ENCODE results near the gene ATG4C. TPM values are rescaled to one million over a fixed set of nuclear protein-coding genes. Genes with fewer than 3 reads are reported as not detected.

Gene ATG4C
- total and polyA plus RNA-seq, 7 experiments from 2014 or later: 6.8 to 20.1 (median 13.2) TPM

GRCh38 chr1:62879962-62880361 lies 96.0 kb downstream of the ATG4C start:
- H3K36me3 Mint-ChIP-seq: no peaks in the 10 kb centered on the region
- no peak overlapping the region for H3K4me3 Mint-ChIP-seq
- CTCF ChIA-PET: no interaction called here
- H3K27me3 Mint-ChIP-seq: peaks cover 11 to 25% (median 19%) of the 10 kb centered on the region in 5 donors
- ATAC-seq: no peak
- DNase-seq: no peak
- intact Hi-C loops (cut with micrococcal nuclease): no loop called here
- POLR2A ChIA-PET: no interaction called here
- H3K9me3 Mint-ChIP-seq: peaks cover 0 to 5% (median 0%) of the 10 kb centered on the region in 11 donors
- no peak overlapping the region for H3K27ac Mint-ChIP-seq
- Histone ChIP-seq H3K9me3 (ENCODE audit: control insufficient read depth in 2 of 3, low read length in 3 of 3) (no peaks in the 10 kb centered on the region), H3K27me3 (ENCODE audit: control insufficient read depth in 2 of 2, insufficient read depth in 2 of 2, low read length in 2 of 2) (no peaks in the 10 kb centered on the region), H3K4me1 (ENCODE audit: control insufficient read depth in 2 of 2, insufficient read depth in 2 of 2, low read length in 2 of 2) (no peaks in the 10 kb centered on the region), H3K27ac (ENCODE audit: low read depth, low read length) (no peak overlapping the region), H3K4me3 (ENCODE audit: low read length) (no peak overlapping the region), H3K36me3 (ENCODE audit: control insufficient read depth in 2 of 3, insufficient read depth in 3 of 3, low read length in 3 of 3) (no peaks in the 10 kb centered on the region)
- H3K4me1 Mint-ChIP-seq: no peaks in the 10 kb centered on the region

GRCh38 chr1:62882201-62883104 lies 98.5 kb downstream of the ATG4C start:
- H3K36me3 Mint-ChIP-seq: no peaks in the 10 kb centered on the region
- H3K4me3 Mint-ChIP-seq: no peak overlapping the region
- H3K9me3 Mint-ChIP-seq: peaks cover 0 to 5% (median 0%) of the 10 kb centered on the region in 11 donors
- H3K27ac ChIP-seq (ENCODE audit: low read depth, low read length): no peak overlapping the region
- no peak for DNase-seq
- intact Hi-C loops (cut with micrococcal nuclease): no loop called here
- no peaks in the 10 kb centered on the region for H3K4me1 Mint-ChIP-seq
- no peaks in the 10 kb centered on the region for H3K4me1 ChIP-seq (ENCODE audit: control insufficient read depth in 2 of 2, insufficient read depth in 2 of 2, low read length in 2 of 2)
- H3K27me3 ChIP-seq (ENCODE audit: control insufficient read depth in 2 of 2, insufficient read depth in 2 of 2, low read length in 2 of 2): no peaks in the 10 kb centered on the region
- ChIA-PET POLR2A (no interaction called here), CTCF (interaction anchor here (0.7 to 1.2 kb wide), 2 partner anchors 12 to 375 kb away, joined by 3 to 4 read pairs; no protein-coding TSS in a partner anchor)
- no peak for ATAC-seq
- no peaks in the 10 kb centered on the region for H3K9me3 ChIP-seq (ENCODE audit: control insufficient read depth in 2 of 3, low read length in 3 of 3)
- H3K27ac Mint-ChIP-seq: no peak overlapping the region
- H3K27me3 Mint-ChIP-seq: peaks cover 24 to 43% (median 33%) of the 10 kb centered on the region in 5 donors
- H3K36me3 ChIP-seq (ENCODE audit: control insufficient read depth in 2 of 3, insufficient read depth in 3 of 3, low read length in 3 of 3): no peaks in the 10 kb centered on the region
- no peak overlapping the region for H3K4me3 ChIP-seq (ENCODE audit: low read length)

- DNase-seq (no peak), ATAC-seq (no peak)
- H3K9me3 Mint-ChIP-seq: peaks cover 0 to 5% (median 0%) of the 10 kb centered on the region in 11 donors
- Histone ChIP-seq H3K27ac (ENCODE audit: low read depth, low read length) (no peak overlapping the region), H3K36me3 (ENCODE audit: control insufficient read depth in 2 of 3, insufficient read depth in 3 of 3, low read length in 3 of 3) (no peaks in the 10 kb centered on the region), H3K4me1 (ENCODE audit: control insufficient read depth in 2 of 2, insufficient read depth in 2 of 2, low read length in 2 of 2) (no peaks in the 10 kb centered on the region), H3K4me3 (ENCODE audit: low read length) (no peak overlapping the region), H3K9me3 (ENCODE audit: control insufficient read depth in 2 of 3, low read length in 3 of 3) (no peaks in the 10 kb centered on the region), H3K27me3 (ENCODE audit: control insufficient read depth in 2 of 2, insufficient read depth in 2 of 2, low read length in 2 of 2) (no peaks in the 10 kb centered on the region)
- ChIA-PET CTCF (interaction anchor here (1.2 kb wide), 1 partner anchor 10 kb away, joined by 3 read pairs; no protein-coding TSS in a partner anchor), POLR2A (no interaction called here)
- H3K4me3 Mint-ChIP-seq: no peak overlapping the region
- H3K4me1 Mint-ChIP-seq: no peaks in the 10 kb centered on the region
- H3K27ac Mint-ChIP-seq: no peak overlapping the region
- H3K36me3 Mint-ChIP-seq: no peaks in the 10 kb centered on the region
- intact Hi-C loops (cut with micrococcal nuclease): no loop called here
- H3K27me3 Mint-ChIP-seq: peaks cover 20 to 51% (median 39%) of the 10 kb centered on the region in 5 donors
Observed at GRCh38 chr1:62884156-62884740, 100.3 kb downstream of the ATG4C start.

GRCh38 chr1:62887799-62888507 lies 104.0 kb downstream of the ATG4C start:
- H3K36me3 Mint-ChIP-seq: no peaks in the 10 kb centered on the region
- H3K27ac ChIP-seq (ENCODE audit: low read depth, low read length): no peak overlapping the region
- no peaks in the 10 kb centered on the region for H3K4me1 ChIP-seq (ENCODE audit: control insufficient read depth in 2 of 2, insufficient read depth in 2 of 2, low read length in 2 of 2)
- H3K4me3 Mint-ChIP-seq: no peak overlapping the region
- ATAC-seq (no peak), DNase-seq (no peak)
- no peak overlapping the region for H3K27ac Mint-ChIP-seq
- no peaks in the 10 kb centered on the region for H3K4me1 Mint-ChIP-seq
- peaks cover 23 to 48% (median 35%) of the 10 kb centered on the region in 5 donors for H3K27me3 Mint-ChIP-seq
- no peaks in the 10 kb centered on the region for H3K9me3 ChIP-seq (ENCODE audit: control insufficient read depth in 2 of 3, low read length in 3 of 3)
- no peaks in the 10 kb centered on the region for H3K27me3 ChIP-seq (ENCODE audit: control insufficient read depth in 2 of 2, insufficient read depth in 2 of 2, low read length in 2 of 2)
- ChIA-PET POLR2A (no interaction called here), CTCF (no interaction called here)
- no peaks in the 10 kb centered on the region for H3K36me3 ChIP-seq (ENCODE audit: control insufficient read depth in 2 of 3, insufficient read depth in 3 of 3, low read length in 3 of 3)
- no peak overlapping the region for H3K4me3 ChIP-seq (ENCODE audit: low read length)
- no peaks in the 10 kb centered on the region for H3K9me3 Mint-ChIP-seq
- intact Hi-C loops (cut with micrococcal nuclease): no loop called here

GRCh38 chr1:62891956-62892562 lies 108.1 kb downstream of the ATG4C start:
- Mint-ChIP-seq H3K4me1 (no peaks in the 10 kb centered on the region), H3K27ac (no peak overlapping the region), H3K9me3 (no peaks in the 10 kb centered on the region), H3K36me3 (no peaks in the 10 kb centered on the region), H3K27me3 (peaks cover 6 to 37% (median 31%) of the 10 kb centered on the region in 5 donors), H3K4me3 (no peak overlapping the region)
- H3K27me3 ChIP-seq (ENCODE audit: control insufficient read depth in 2 of 2, insufficient read depth in 2 of 2, low read length in 2 of 2): no peaks in the 10 kb centered on the region
- ChIA-PET POLR2A (no interaction called here), CTCF (no interaction called here)
- DNase-seq: no peak
- no peaks in the 10 kb centered on the region for H3K9me3 ChIP-seq (ENCODE audit: control insufficient read depth in 2 of 3, low read length in 3 of 3)
- no peaks in the 10 kb centered on the region for H3K4me1 ChIP-seq (ENCODE audit: control insufficient read depth in 2 of 2, insufficient read depth in 2 of 2, low read length in 2 of 2)
- no peaks in the 10 kb centered on the region for H3K36me3 ChIP-seq (ENCODE audit: control insufficient read depth in 2 of 3, insufficient read depth in 3 of 3, low read length in 3 of 3)
- no peak overlapping the region for H3K27ac ChIP-seq (ENCODE audit: low read depth, low read length)
- no peak overlapping the region for H3K4me3 ChIP-seq (ENCODE audit: low read length)
- no peak for ATAC-seq
- intact Hi-C loops (cut with micrococcal nuclease): no loop called here

- Mint-ChIP-seq H3K4me1 (no peaks in the 10 kb centered on the region), H3K36me3 (no peaks in the 10 kb centered on the region), H3K9me3 (no peaks in the 10 kb centered on the region), H3K27me3 (peaks cover 6 to 19% (median 17%) of the 10 kb centered on the region in 5 donors), H3K27ac (no peak overlapping the region), H3K4me3 (no peak overlapping the region)
- CTCF ChIA-PET: no interaction called here
- intact Hi-C loops (cut with micrococcal nuclease): no loop called here
- Histone ChIP-seq H3K36me3 (ENCODE audit: control insufficient read depth in 2 of 3, insufficient read depth in 3 of 3, low read length in 3 of 3) (no peaks in the 10 kb centered on the region), H3K4me3 (ENCODE audit: low read length) (no peak overlapping the region), H3K27ac (ENCODE audit: low read depth, low read length) (no peak overlapping the region), H3K27me3 (ENCODE audit: control insufficient read depth in 2 of 2, insufficient read depth in 2 of 2, low read length in 2 of 2) (no peaks in the 10 kb centered on the region), H3K4me1 (ENCODE audit: control insufficient read depth in 2 of 2, insufficient read depth in 2 of 2, low read length in 2 of 2) (no peaks in the 10 kb centered on the region), H3K9me3 (ENCODE audit: control insufficient read depth in 2 of 3, low read length in 3 of 3) (no peaks in the 10 kb centered on the region)
- POLR2A ChIA-PET: no interaction called here
- ATAC-seq: no peak
- DNase-seq: no peak
Observed at GRCh38 chr1:62897788-62898187, 113.9 kb downstream of the ATG4C start.

All from naive thymus-derived CD4-positive, alpha-beta T cell (primary cell).